ENCODE measurements around the gene CEP112.

DNA sequence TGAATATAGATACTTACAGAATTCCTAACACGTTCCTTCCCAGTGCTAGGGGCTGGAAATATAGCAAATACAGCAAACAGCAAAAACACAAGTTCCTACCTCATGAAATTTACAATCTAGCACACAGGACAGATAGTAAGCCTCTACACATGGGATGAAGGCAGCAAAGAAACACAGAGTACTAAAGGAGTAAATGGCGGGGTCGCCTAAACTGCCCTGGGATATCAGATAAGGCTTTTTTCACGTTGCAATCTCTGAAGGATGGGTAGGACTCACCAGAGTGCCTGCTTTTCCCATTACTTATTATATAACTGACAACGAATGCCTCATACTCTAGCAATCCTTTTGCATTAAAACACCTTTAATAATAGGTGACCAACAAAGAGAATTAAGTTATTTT lies 19.8 kb downstream of the CEP112 start:
- TF ChIP-seq GATA2 (IDR thresholded peaks at IDR 0.05; ENCODE audit: low read depth, low read length) (no peak), GATA3 (IDR thresholded peaks at IDR 0.05; ENCODE audit: low read depth, low read length) (no peak)
